Measurements from ENCODE around the gene ZBTB21. TPM values are rescaled to one million over a fixed set of nuclear protein-coding genes. Genes with fewer than 3 reads are reported as not detected.
A peak's percentile ranks its signal among the peaks of the same experiment; 100 is the strongest.

Gene ZBTB21
- total and polyA plus RNA-seq, 9 of the 15 experiments (the other 6 are each of a cell fraction or from before 2014, with no cell fraction given): 2.2 to 15.2 (median 8.7) TPM

- TF ChIP-seq ZNF174 (CRISPR knock-in tag; IDR thresholded peaks at IDR 0.05) (no peak), MAFK (IDR thresholded peaks at IDR 0.05; ENCODE audit: low read length) (no peak), SOX6 (IDR thresholded peaks at IDR 0.05) (no peak), MCM2 (IDR thresholded peaks at IDR 0.05; ENCODE audit: low read depth) (no peak), COPS2 (conservative IDR thresholded peaks at IDR 0.05) (no peak), PHB2 (IDR thresholded peaks at IDR 0.05; ENCODE audit: low read depth) (no peak), TFE3 (CRISPR knock-in tag; IDR thresholded peaks at IDR 0.05) (no peak)
- TF ChIP-seq, protein P1, sequence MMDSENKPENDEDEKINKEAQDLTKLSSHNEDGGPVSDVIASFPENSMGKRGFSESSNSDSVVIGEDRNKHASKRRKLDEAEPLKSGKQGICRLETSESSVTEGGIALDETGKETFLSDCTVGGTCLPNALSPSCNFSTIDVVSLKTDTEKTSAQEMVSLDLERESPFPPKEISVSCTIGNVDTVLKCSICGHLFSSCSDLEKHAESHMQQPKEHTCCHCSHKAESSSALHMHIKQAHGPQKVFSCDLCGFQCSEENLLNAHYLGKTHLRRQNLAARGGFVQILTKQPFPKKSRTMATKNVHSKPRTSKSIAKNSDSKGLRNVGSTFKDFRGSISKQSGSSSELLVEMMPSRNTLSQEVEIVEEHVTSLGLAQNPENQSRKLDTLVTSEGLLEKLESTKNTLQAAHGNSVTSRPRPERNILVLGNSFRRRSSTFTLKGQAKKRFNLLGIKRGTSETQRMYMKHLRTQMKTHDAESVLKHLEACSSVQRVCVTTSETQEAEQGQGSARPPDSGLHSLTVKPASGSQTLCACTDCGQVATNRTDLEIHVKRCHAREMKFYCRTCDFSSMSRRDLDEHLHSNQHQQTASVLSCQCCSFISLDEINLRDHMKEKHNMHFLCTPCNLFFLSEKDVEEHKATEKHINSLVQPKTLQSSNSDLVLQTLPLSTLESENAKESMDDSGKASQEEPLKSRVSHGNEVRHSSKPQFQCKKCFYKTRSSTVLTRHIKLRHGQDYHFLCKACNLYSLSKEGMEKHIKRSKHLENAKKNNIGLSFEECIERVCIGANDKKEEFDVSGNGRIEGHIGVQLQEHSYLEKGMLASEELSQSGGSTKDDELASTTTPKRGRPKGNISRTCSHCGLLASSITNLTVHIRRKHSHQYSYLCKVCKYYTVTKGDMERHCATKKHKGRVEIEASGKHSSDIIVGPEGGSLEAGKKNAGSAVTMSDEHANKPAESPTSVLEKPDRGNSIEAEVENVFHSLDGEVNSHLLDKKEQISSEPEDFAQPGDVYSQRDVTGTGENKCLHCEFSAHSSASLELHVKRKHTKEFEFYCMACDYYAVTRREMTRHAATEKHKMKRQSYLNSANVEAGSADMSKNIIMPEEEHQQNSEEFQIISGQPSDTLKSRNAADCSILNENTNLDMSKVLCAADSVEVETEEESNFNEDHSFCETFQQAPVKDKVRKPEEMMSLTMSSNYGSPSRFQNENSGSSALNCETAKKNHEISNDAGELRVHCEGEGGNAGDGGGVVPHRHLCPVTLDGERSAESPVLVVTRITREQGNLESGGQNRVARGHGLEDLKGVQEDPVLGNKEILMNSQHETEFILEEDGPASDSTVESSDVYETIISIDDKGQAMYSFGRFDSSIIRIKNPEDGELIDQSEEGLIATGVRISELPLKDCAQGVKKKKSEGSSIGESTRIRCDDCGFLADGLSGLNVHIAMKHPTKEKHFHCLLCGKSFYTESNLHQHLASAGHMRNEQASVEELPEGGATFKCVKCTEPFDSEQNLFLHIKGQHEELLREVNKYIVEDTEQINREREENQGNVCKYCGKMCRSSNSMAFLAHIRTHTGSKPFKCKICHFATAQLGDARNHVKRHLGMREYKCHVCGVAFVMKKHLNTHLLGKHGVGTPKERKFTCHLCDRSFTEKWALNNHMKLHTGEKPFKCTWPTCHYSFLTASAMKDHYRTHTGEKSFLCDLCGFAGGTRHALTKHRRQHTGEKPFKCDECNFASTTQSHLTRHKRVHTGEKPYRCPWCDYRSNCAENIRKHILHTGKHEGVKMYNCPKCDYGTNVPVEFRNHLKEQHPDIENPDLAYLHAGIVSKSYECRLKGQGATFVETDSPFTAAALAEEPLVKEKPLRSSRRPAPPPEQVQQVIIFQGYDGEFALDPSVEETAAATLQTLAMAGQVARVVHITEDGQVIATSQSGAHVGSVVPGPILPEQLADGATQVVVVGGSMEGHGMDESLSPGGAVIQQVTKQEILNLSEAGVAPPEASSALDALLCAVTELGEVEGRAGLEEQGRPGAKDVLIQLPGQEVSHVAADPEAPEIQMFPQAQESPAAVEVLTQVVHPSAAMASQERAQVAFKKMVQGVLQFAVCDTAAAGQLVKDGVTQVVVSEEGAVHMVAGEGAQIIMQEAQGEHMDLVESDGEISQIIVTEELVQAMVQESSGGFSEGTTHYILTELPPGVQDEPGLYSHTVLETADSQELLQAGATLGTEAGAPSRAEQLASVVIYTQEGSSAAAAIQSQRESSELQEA (IDR thresholded peaks at IDR 0.05; ENCODE audit: low read depth): no peak
- TF ChIP-seq, protein P2, sequence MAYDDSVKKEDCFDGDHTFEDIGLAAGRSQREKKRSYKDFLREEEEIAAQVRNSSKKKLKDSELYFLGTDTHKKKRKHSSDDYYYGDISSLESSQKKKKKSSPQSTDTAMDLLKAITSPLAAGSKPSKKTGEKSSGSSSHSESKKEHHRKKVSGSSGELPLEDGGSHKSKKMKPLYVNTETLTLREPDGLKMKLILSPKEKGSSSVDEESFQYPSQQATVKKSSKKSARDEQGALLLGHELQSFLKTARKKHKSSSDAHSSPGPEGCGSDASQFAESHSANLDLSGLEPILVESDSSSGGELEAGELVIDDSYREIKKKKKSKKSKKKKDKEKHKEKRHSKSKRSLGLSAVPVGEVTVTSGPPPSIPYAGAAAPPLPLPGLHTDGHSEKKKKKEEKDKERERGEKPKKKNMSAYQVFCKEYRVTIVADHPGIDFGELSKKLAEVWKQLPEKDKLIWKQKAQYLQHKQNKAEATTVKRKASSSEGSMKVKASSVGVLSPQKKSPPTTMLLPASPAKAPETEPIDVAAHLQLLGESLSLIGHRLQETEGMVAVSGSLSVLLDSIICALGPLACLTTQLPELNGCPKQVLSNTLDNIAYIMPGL (CRISPR knock-in tag; IDR thresholded peaks at IDR 0.05): peak; percentile 17; the same call in 1 of the 2 replicates
- TF ChIP-seq, protein P3, sequence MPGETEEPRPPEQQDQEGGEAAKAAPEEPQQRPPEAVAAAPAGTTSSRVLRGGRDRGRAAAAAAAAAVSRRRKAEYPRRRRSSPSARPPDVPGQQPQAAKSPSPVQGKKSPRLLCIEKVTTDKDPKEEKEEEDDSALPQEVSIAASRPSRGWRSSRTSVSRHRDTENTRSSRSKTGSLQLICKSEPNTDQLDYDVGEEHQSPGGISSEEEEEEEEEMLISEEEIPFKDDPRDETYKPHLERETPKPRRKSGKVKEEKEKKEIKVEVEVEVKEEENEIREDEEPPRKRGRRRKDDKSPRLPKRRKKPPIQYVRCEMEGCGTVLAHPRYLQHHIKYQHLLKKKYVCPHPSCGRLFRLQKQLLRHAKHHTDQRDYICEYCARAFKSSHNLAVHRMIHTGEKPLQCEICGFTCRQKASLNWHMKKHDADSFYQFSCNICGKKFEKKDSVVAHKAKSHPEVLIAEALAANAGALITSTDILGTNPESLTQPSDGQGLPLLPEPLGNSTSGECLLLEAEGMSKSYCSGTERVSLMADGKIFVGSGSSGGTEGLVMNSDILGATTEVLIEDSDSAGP (CRISPR knock-in tag; IDR thresholded peaks at IDR 0.05): no peak
- TF ChIP-seq, protein P4, sequence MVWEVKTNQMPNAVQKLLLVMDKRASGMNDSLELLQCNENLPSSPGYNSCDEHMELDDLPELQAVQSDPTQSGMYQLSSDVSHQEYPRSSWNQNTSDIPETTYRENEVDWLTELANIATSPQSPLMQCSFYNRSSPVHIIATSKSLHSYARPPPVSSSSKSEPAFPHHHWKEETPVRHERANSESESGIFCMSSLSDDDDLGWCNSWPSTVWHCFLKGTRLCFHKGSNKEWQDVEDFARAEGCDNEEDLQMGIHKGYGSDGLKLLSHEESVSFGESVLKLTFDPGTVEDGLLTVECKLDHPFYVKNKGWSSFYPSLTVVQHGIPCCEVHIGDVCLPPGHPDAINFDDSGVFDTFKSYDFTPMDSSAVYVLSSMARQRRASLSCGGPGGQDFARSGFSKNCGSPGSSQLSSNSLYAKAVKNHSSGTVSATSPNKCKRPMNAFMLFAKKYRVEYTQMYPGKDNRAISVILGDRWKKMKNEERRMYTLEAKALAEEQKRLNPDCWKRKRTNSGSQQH (CRISPR knock-in tag; IDR thresholded peaks at IDR 0.05): no peak
Measured at GRCh38 chr21:42010507-42011495, 641 bp upstream of the ZBTB21 start (continued).

Measured in K562 (cell line).